Measurements from ENCODE around the gene PYGM. TPM values are rescaled to one million over a fixed set of nuclear protein-coding genes. Genes with fewer than 3 reads are reported as not detected.

Gene PYGM
- total RNA-seq, 2 experiments from 2014 or later = 2.2 TPM

DNA sequence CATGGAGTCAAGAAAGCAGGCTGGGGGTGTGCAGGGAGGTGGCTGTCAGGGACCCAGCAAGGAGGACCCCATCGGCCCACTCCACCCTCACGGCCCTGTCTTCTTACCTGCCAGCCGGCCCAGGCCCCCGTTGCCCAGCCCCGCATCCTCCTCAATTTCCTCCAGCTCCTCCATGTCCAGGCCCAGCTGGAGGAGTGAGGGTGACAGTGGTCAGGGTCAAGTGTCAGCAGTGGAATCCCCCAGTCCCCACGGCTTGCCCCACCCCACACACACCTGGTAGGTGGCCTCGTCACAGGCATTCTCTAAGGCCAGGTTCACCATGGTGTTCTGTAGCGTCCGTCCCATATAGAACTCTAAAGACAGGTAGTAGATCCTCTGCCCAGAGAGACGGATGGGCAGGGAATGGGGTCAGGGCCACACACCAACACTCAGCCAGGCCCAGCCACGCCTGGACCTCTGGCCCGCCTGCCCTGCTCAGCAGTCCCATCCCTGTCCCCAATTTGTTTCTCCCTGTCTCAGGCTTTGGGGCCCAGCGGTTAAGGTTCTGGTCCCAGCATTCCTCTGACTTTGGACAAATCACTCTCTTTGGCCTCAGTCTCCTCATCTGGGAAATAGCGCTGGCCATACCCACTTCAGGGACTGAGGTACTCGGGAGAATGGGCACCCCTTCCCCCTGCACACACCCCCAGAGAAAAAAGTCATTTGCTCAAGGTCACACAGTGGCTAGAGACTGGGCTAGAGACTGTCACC lies 1.3 kb downstream of the PYGM start:
- no peaks in the 10 kb centered on the region for H3K9me2 ChIP-seq (ENCODE audit: insufficient read depth, low read length)
- no peaks in the 10 kb centered on the region for H4K20me1 ChIP-seq (ENCODE audit: insufficient read depth, low read length)
- H3K9me3 ChIP-seq (ENCODE audit: low read length) = no peaks in the 10 kb centered on the region
- POLR2A ChIA-PET = no interaction called here
- CTCF ChIA-PET (ENCODE audit: unreplicated experiment) = no interaction called here
- no TSS peak for BruUV-seq (replicated peaks)
- no peak for DNase-seq (ENCODE audit: low spot score)
- H3K4me3 ChIP-seq (ENCODE audit: low read depth, low read length, poor library complexity, severe bottlenecking) = no peak overlapping the region
- peaks cover 18% of the 10 kb centered on the region for H3K36me3 ChIP-seq (ENCODE audit: insufficient read depth, low read length)
- peaks cover 29% of the 10 kb centered on the region for H3K4me1 ChIP-seq (ENCODE audit: insufficient read depth, low read length, poor library complexity, severe bottlenecking)
- no peak overlapping the region for H3K27ac ChIP-seq (ENCODE audit: low read depth, low read length, poor library complexity, severe bottlenecking)
- intact Hi-C loops (cut with micrococcal nuclease; ENCODE audit: unreplicated experiment) = no loop called here
- no peak overlapping the region for H2AFZ ChIP-seq (ENCODE audit: low read length)
- H3K79me2 ChIP-seq (ENCODE audit: insufficient read depth, low read depth, low read length) = no peaks in the 10 kb centered on the region
- no peak overlapping the region for H3K4me2 ChIP-seq (ENCODE audit: low read length)
- TF ChIP-seq, protein P1, sequence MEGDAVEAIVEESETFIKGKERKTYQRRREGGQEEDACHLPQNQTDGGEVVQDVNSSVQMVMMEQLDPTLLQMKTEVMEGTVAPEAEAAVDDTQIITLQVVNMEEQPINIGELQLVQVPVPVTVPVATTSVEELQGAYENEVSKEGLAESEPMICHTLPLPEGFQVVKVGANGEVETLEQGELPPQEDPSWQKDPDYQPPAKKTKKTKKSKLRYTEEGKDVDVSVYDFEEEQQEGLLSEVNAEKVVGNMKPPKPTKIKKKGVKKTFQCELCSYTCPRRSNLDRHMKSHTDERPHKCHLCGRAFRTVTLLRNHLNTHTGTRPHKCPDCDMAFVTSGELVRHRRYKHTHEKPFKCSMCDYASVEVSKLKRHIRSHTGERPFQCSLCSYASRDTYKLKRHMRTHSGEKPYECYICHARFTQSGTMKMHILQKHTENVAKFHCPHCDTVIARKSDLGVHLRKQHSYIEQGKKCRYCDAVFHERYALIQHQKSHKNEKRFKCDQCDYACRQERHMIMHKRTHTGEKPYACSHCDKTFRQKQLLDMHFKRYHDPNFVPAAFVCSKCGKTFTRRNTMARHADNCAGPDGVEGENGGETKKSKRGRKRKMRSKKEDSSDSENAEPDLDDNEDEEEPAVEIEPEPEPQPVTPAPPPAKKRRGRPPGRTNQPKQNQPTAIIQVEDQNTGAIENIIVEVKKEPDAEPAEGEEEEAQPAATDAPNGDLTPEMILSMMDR (conservative IDR thresholded peaks at IDR 0.05; ENCODE audit: low read length) = no peak
- no peak for TF ChIP-seq EZH2phosphoT487 (IDR thresholded peaks at IDR 0.05; ENCODE audit: borderline replicate concordance, low read depth, low read length)

DNA sequence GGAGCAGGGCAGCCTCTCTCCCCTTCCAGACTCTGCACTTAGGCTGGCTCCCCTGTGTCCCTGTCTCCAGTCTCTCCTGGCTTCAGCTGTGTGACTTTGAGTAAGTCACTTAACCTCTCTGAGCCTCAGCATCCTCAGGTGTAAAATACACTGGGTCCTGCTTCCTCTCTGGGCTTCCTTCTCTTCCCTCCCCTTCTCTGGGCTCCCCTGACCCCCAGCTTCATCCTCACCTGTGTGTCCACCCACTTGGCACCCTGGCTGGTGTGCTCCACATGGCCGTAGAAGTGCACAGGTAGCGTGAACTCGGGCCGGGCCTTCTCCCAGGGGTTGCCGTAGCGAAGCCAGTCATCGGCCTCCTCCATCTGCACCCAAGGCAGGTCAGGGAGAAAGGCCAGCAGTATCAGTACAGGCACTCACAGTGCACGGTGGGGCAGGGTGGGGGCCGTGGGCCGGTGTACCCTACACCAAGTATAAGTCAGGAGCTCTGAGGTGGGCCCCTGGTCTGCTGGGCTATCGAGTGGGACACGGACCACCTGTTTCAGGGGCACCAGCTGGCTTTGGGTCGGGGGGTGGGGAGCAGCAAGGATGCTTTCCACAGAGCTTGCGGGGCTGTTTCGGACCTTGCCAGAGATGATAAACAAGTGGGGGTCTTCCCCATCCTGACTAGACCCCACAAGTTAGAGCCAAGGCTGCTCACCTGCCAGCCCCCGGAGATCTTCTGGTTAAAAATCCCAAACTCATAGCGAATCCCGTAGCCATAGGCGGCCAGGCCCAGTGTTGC lies 2.0 kb downstream of the PYGM start:
- Histone ChIP-seq H3K36me3 (ENCODE audit: insufficient read depth, low read length) (peaks cover 10% of the 10 kb centered on the region), H3K4me3 (ENCODE audit: low read depth, low read length, poor library complexity, severe bottlenecking) (no peak overlapping the region), H3K9me2 (ENCODE audit: insufficient read depth, low read length) (no peaks in the 10 kb centered on the region), H3K79me2 (ENCODE audit: insufficient read depth, low read depth, low read length) (no peaks in the 10 kb centered on the region), H2AFZ (ENCODE audit: low read length) (no peak overlapping the region), H3K4me2 (ENCODE audit: low read length) (no peak overlapping the region), H4K20me1 (ENCODE audit: insufficient read depth, low read length) (no peaks in the 10 kb centered on the region), H3K4me1 (ENCODE audit: insufficient read depth, low read length, poor library complexity, severe bottlenecking) (peaks cover 21% of the 10 kb centered on the region), H3K9me3 (ENCODE audit: low read length) (no peaks in the 10 kb centered on the region), H3K27ac (ENCODE audit: low read depth, low read length, poor library complexity, severe bottlenecking) (no peak overlapping the region)
- TF ChIP-seq, protein P1 (conservative IDR thresholded peaks at IDR 0.05; ENCODE audit: low read length) = no peak
- TF ChIP-seq EZH2phosphoT487 (IDR thresholded peaks at IDR 0.05; ENCODE audit: borderline replicate concordance, low read depth, low read length) = no peak
- DNase-seq (ENCODE audit: low spot score) = no peak
- POLR2A ChIA-PET = no interaction called here
- intact Hi-C loops (cut with micrococcal nuclease; ENCODE audit: unreplicated experiment) = no loop called here
- no TSS peak for BruUV-seq (replicated peaks)
- CTCF ChIA-PET (ENCODE audit: unreplicated experiment) = no interaction called here

All from OCI-LY7 (cell line).